ENCODE measurements around the gene OMG.
"Not testable (repeated sequence)": the region's sequence is repeated elsewhere in the genome, so short reads cannot be mapped to it uniquely, and the experiment has no call there.

Gene OMG

DNA sequence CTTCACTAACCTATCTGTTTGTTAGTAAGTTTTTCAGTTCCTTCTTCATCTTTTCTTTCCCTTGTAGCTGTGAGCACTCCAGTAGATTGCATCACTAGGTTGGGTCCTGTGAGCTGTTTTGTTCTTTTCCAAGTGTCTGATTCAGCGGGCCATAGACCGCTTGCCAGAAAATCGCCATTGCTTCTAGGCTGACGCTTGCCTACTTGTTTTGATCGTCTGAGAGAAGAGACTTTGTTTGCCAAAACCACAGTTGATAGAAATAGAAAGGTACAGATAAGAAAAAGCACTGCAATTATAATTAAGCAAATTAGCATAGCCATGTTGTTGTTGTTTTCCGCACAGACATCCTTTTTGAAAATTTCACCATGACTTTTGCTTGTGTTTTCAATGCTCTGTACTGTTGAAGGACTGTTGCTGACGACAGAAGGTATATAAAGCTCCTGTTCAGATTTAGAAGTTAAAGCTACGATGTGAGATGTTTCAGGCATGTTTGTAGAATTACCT, 21.3 kb upstream of the OMG start:
- H4K12ac ChIP-seq (ENCODE audit: low read depth, low read length) = no peak overlapping the region
- H3K9me3 ChIP-seq (ENCODE audit: insufficient read depth, low read depth, low read length) = no peaks in the 10 kb centered on the region
- no peak overlapping the region for H2AFZ ChIP-seq (ENCODE audit: insufficient read depth, low read length, poor library complexity)
- H2BK5ac ChIP-seq (ENCODE audit: low read depth, low read length, poor library complexity) = no peak overlapping the region
- no peaks in the 10 kb centered on the region for H3K36me3 ChIP-seq (ENCODE audit: control insufficient read depth in 1 of 2, insufficient read depth in 2 of 2, low read length in 2 of 2)
- no peak overlapping the region for H3K27ac ChIP-seq (ENCODE audit: low read depth, low read length)
- H3K23ac ChIP-seq (ENCODE audit: low read length) = no peak overlapping the region
- H2AK5ac ChIP-seq (ENCODE audit: low read length) = no peak overlapping the region
- DNase-seq = peak; percentile 7 to 20
- H3K9ac ChIP-seq (ENCODE audit: low read length) = no peak overlapping the region
- H3K27me3 ChIP-seq (ENCODE audit: insufficient read depth, low read length) = no peaks in the 10 kb centered on the region
- no peaks in the 10 kb centered on the region for H3K4me1 ChIP-seq (ENCODE audit: control insufficient read depth in 1 of 2, insufficient read depth in 2 of 2, low read length in 2 of 2)
- H2BK12ac ChIP-seq (ENCODE audit: low read length) = no peak overlapping the region
- no peak overlapping the region for H3K18ac ChIP-seq (ENCODE audit: low read length)
- no peak overlapping the region for H4K91ac ChIP-seq (ENCODE audit: low read depth, low read length)
- H3K4ac ChIP-seq (ENCODE audit: low read depth, low read length) = no peak overlapping the region
- no peaks in the 10 kb centered on the region for H3K79me1 ChIP-seq (ENCODE audit: low read length)
- H2BK120ac ChIP-seq (ENCODE audit: insufficient read depth, low read length, poor library complexity) = no peak overlapping the region
- no peak overlapping the region for H3K14ac ChIP-seq (ENCODE audit: low read length)
- no CpG with 5 or more reads among the region's 8 CpGs for WGBS (ENCODE audit: extremely low coverage, insufficient coverage, insufficient read length)
- H3K4me2 ChIP-seq (ENCODE audit: low read length) = no peak overlapping the region
- H3K79me2 ChIP-seq (ENCODE audit: control insufficient read depth, insufficient read depth, low read length, poor library complexity) = no peaks in the 10 kb centered on the region
- H4K8ac ChIP-seq (ENCODE audit: low read depth, low read length) = no peak overlapping the region
- no peak overlapping the region for H3K4me3 ChIP-seq (ENCODE audit: low read depth, low read length)

DNA sequence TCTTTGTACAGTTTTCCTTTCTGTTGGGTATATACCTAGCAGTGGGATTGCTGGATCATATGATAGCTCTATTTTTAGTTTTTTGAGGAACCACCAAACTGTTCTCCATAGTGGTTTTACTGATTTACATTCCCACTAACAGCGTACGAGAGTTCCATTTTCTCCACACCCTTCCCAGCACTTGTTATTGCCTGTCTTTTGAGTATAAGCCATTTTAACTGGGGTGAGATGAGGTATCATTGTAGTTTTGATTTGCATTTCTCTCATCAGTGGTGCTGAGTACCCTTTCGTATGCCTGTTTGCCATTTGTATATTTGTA, 17.7 kb upstream of the OMG start:
- no peak overlapping the region for H2BK120ac ChIP-seq (ENCODE audit: insufficient read depth, low read length, poor library complexity)
- no peak overlapping the region for H3K14ac ChIP-seq (ENCODE audit: low read length)
- no peak for DNase-seq
- H3K27me3 ChIP-seq (ENCODE audit: insufficient read depth, low read length) = no peaks in the 10 kb centered on the region
- H3K79me1 ChIP-seq (ENCODE audit: low read length) = no peaks in the 10 kb centered on the region
- H2AFZ ChIP-seq (ENCODE audit: insufficient read depth, low read length, poor library complexity) = no peak overlapping the region
- no peak overlapping the region for H3K4ac ChIP-seq (ENCODE audit: low read depth, low read length)
- H3K4me3 ChIP-seq (ENCODE audit: low read depth, low read length) = no peak overlapping the region
- no peaks in the 10 kb centered on the region for H3K36me3 ChIP-seq (ENCODE audit: control insufficient read depth in 1 of 2, insufficient read depth in 2 of 2, low read length in 2 of 2)
- H3K79me2 ChIP-seq (ENCODE audit: control insufficient read depth, insufficient read depth, low read length, poor library complexity) = no peaks in the 10 kb centered on the region
- no peak overlapping the region for H3K4me2 ChIP-seq (ENCODE audit: low read length)
- no peaks in the 10 kb centered on the region for H3K4me1 ChIP-seq (ENCODE audit: control insufficient read depth in 1 of 2, insufficient read depth in 2 of 2, low read length in 2 of 2)
- H2BK12ac ChIP-seq (ENCODE audit: low read length) = no peak overlapping the region
- no peak overlapping the region for H3K23ac ChIP-seq (ENCODE audit: low read length)
- H2BK5ac ChIP-seq (ENCODE audit: low read depth, low read length, poor library complexity) = no peak overlapping the region
- H3K9me3 ChIP-seq (ENCODE audit: insufficient read depth, low read depth, low read length) = no peaks in the 10 kb centered on the region
- H4K12ac ChIP-seq (ENCODE audit: low read depth, low read length) = no peak overlapping the region
- no peak overlapping the region for H2AK5ac ChIP-seq (ENCODE audit: low read length)
- no CpG with 5 or more reads among the region's 3 CpGs for WGBS (ENCODE audit: extremely low coverage, insufficient coverage, insufficient read length)
- no peak overlapping the region for H3K27ac ChIP-seq (ENCODE audit: low read depth, low read length)
- H3K9ac ChIP-seq (ENCODE audit: low read length) = no peak overlapping the region
- no peak overlapping the region for H4K91ac ChIP-seq (ENCODE audit: low read depth, low read length)
- H3K18ac ChIP-seq (ENCODE audit: low read length) = no peak overlapping the region
- H4K8ac ChIP-seq (ENCODE audit: low read depth, low read length) = no peak overlapping the region

DNA sequence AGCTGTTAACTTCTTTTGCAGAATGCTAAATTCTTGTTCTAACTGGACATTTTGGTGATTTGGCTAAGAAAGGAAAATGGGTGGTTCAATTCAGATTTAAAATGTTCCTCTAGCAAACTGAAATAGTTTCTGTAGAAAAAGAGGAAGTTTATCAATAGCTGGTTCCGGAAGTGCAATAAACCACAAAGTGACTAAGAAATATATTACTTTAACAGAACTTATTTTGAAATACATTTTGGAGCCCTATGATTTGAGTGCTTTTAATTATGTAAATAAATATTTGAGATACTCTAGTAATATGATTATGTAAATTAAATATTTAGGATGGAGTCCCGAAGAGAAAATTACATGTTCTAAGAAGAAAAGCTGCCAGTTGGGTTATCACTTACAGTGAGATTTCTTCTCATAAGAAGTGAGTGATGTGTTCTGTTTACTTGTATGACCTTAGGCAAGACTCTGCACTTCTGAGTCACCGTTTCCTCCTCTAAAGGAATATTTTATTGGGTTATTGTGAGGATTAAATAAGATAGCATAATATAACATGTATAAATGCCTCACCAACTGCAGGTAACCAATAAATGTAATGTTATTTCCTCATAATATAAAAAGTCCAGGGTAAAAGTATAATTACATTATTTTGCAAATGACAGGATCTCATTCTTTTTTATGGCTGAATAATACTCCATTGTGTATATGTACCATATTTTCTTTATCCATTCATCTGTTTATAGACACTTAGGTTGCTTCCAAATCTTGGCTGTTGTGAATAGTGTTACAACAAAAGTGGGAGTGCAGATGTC, 17.1 kb upstream of the OMG start, which contains the start of gene EVI2B:
Gene EVI2B (minus strand): TSS at position 73 of the 800 bp plus-strand sequence. CDS start 8,445 bp downstream, outside the sequence.
- H3K79me1 ChIP-seq (ENCODE audit: low read length) = no peaks in the 10 kb centered on the region
- H3K4me1 ChIP-seq (ENCODE audit: control insufficient read depth in 1 of 2, insufficient read depth in 2 of 2, low read length in 2 of 2) = no peaks in the 10 kb centered on the region
- no peak within 1 kb of the TSS for H4K8ac ChIP-seq (ENCODE audit: low read depth, low read length)
- DNase-seq = peak; percentile 6 to 27
- no peak within 1 kb of the TSS for H3K9ac ChIP-seq (ENCODE audit: low read length)
- H3K23ac ChIP-seq (ENCODE audit: low read length) = no peak within 1 kb of the TSS
- no peak within 1 kb of the TSS for H2BK12ac ChIP-seq (ENCODE audit: low read length)
- no peaks in the 10 kb centered on the region for H3K27me3 ChIP-seq (ENCODE audit: insufficient read depth, low read length)
- H3K36me3 ChIP-seq (ENCODE audit: control insufficient read depth in 1 of 2, insufficient read depth in 2 of 2, low read length in 2 of 2) = no peaks in the 10 kb centered on the region
- no peak within 1 kb of the TSS for H3K4me2 ChIP-seq (ENCODE audit: low read length)
- WGBS (ENCODE audit: extremely low coverage, insufficient coverage, insufficient read length) = no CpG with 5 or more reads among the region's 3 CpGs
- H3K9me3 ChIP-seq (ENCODE audit: insufficient read depth, low read depth, low read length) = no peaks in the 10 kb centered on the region
- no peak within 1 kb of the TSS for H2BK120ac ChIP-seq (ENCODE audit: insufficient read depth, low read length, poor library complexity)
- H3K18ac ChIP-seq (ENCODE audit: low read length) = no peak within 1 kb of the TSS
- no peak within 1 kb of the TSS for H2BK5ac ChIP-seq (ENCODE audit: low read depth, low read length, poor library complexity)
- no peak within 1 kb of the TSS for H3K4ac ChIP-seq (ENCODE audit: low read depth, low read length)
- no peak within 1 kb of the TSS for H3K14ac ChIP-seq (ENCODE audit: low read length)
- no peak within 1 kb of the TSS for H2AK5ac ChIP-seq (ENCODE audit: low read length)
- no peak within 1 kb of the TSS for H4K12ac ChIP-seq (ENCODE audit: low read depth, low read length)
- no peak within 1 kb of the TSS for H2AFZ ChIP-seq (ENCODE audit: insufficient read depth, low read length, poor library complexity)
- H4K91ac ChIP-seq (ENCODE audit: low read depth, low read length) = no peak within 1 kb of the TSS
- H3K79me2 ChIP-seq (ENCODE audit: control insufficient read depth, insufficient read depth, low read length, poor library complexity) = no peaks in the 10 kb centered on the region
- no peak within 1 kb of the TSS for H3K27ac ChIP-seq (ENCODE audit: low read depth, low read length)
- H3K4me3 ChIP-seq (ENCODE audit: low read depth, low read length) = no peak within 1 kb of the TSS

DNA sequence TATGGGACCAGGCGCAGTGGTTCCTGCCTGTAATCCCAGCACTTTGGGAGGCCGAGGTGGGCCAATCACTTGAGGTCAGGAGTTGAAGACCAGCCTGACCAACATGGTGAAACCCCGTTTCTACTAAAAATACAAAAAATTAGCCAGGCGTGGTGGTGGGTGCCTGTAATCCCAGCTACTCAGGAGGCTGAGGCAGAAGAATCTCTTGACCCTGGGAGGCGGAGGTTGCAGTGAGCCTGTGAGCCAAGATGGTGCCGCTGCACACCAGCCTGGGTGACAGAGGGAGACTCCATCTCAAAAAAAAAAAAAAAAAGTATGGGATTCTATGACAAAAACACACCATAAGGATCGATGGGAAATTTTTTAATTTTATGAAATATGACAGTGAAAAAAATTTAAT, 15.2 kb upstream of the OMG start:
- H3K79me1 ChIP-seq (ENCODE audit: low read length); H3K14ac ChIP-seq (ENCODE audit: low read length); H4K91ac ChIP-seq (ENCODE audit: low read depth, low read length); H3K36me3 ChIP-seq (ENCODE audit: control insufficient read depth in 1 of 2, insufficient read depth in 2 of 2, low read length in 2 of 2); H3K79me2 ChIP-seq (ENCODE audit: control insufficient read depth, insufficient read depth, low read length, poor library complexity); H3K4ac ChIP-seq (ENCODE audit: low read depth, low read length); H3K4me2 ChIP-seq (ENCODE audit: low read length); H2BK12ac ChIP-seq (ENCODE audit: low read length); H4K8ac ChIP-seq (ENCODE audit: low read depth, low read length); H2AK5ac ChIP-seq (ENCODE audit: low read length); H3K4me3 ChIP-seq (ENCODE audit: low read depth, low read length); H3K23ac ChIP-seq (ENCODE audit: low read length); H3K18ac ChIP-seq (ENCODE audit: low read length); H3K27me3 ChIP-seq (ENCODE audit: insufficient read depth, low read length); H3K4me1 ChIP-seq (ENCODE audit: control insufficient read depth in 1 of 2, insufficient read depth in 2 of 2, low read length in 2 of 2); H3K9me3 ChIP-seq (ENCODE audit: insufficient read depth, low read depth, low read length); H2AFZ ChIP-seq (ENCODE audit: insufficient read depth, low read length, poor library complexity); H2BK120ac ChIP-seq (ENCODE audit: insufficient read depth, low read length, poor library complexity); H3K9ac ChIP-seq (ENCODE audit: low read length); H4K12ac ChIP-seq (ENCODE audit: low read depth, low read length); H2BK5ac ChIP-seq (ENCODE audit: low read depth, low read length, poor library complexity); H3K27ac ChIP-seq (ENCODE audit: low read depth, low read length); DNase-seq: not testable (repeated sequence)
- WGBS (ENCODE audit: extremely low coverage, insufficient coverage, insufficient read length) = no CpG with 5 or more reads among the region's 7 CpGs
